ENCODE results near the gene UCN3.

DNA sequence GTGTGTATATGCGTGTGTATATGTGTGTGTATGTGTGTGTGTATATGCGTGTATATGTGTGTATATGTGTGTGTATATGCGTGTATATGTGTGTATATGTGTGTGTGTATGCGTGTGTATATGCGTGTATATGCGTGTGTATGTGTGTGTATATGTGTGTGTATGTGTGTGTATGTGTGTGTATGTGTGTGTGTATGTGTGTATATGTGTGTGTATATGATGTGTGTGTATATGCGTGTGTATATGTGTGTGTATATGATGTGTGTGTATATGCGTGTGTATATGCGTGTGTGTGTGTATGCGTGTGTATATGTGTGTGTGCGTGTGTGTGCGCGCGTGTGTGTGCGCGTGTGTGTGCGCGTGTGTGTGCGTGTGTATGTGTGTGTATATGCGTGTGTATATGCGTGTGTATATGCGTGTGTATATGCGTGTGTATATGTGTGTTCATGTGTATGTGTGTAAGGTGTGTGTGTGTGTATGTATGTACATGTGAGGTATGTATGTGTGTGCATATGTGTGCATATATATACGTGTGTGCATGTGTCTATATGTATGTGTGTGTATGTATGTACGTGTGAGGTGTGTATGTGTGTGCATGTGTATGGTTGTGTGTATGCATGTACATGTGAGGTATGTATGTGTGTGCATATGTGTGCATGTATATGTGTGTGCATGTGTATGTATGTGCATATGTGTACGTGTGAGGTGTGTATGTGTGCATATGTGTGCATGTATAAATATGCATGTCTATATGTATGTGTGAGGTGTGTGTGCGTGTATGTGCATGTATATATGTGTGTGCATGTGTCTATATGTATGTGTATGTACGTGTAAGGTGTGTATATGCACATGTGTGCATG, 6.0 kb downstream of the UCN3 start:
- TF ChIP-seq, protein P1, sequence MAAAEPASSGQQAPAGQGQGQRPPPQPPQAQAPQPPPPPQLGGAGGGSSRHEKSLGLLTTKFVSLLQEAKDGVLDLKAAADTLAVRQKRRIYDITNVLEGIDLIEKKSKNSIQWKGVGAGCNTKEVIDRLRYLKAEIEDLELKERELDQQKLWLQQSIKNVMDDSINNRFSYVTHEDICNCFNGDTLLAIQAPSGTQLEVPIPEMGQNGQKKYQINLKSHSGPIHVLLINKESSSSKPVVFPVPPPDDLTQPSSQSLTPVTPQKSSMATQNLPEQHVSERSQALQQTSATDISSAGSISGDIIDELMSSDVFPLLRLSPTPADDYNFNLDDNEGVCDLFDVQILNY (CRISPR knock-in tag; IDR thresholded peaks at IDR 0.05) = no peak
- no peak for TF ChIP-seq RHOXF2B (CRISPR knock-in tag; conservative IDR thresholded peaks at IDR 0.05)
- TF ChIP-seq, protein P2, sequence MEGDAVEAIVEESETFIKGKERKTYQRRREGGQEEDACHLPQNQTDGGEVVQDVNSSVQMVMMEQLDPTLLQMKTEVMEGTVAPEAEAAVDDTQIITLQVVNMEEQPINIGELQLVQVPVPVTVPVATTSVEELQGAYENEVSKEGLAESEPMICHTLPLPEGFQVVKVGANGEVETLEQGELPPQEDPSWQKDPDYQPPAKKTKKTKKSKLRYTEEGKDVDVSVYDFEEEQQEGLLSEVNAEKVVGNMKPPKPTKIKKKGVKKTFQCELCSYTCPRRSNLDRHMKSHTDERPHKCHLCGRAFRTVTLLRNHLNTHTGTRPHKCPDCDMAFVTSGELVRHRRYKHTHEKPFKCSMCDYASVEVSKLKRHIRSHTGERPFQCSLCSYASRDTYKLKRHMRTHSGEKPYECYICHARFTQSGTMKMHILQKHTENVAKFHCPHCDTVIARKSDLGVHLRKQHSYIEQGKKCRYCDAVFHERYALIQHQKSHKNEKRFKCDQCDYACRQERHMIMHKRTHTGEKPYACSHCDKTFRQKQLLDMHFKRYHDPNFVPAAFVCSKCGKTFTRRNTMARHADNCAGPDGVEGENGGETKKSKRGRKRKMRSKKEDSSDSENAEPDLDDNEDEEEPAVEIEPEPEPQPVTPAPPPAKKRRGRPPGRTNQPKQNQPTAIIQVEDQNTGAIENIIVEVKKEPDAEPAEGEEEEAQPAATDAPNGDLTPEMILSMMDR (IDR thresholded peaks at IDR 0.05 in 2 of 3, conservative IDR thresholded peaks at IDR 0.05 in 1 of 3; ENCODE audit: insufficient read depth in 2 of 3, low read depth in 1 of 3, low read length in 3 of 3) = no peak
- TF ChIP-seq, protein P3, sequence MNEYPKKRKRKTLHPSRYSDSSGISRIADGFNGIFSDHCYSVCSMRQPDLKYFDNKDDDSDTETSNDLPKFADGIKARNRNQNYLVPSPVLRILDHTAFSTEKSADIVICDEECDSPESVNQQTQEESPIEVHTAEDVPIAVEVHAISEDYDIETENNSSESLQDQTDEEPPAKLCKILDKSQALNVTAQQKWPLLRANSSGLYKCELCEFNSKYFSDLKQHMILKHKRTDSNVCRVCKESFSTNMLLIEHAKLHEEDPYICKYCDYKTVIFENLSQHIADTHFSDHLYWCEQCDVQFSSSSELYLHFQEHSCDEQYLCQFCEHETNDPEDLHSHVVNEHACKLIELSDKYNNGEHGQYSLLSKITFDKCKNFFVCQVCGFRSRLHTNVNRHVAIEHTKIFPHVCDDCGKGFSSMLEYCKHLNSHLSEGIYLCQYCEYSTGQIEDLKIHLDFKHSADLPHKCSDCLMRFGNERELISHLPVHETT (CRISPR knock-in tag; conservative IDR thresholded peaks at IDR 0.05 in 1 of 2, IDR thresholded peaks at IDR 0.05 in 1 of 2) = no peak
- no peak for TF ChIP-seq RFX5 (IDR thresholded peaks at IDR 0.05; ENCODE audit: low read depth, low read length)
- TF ChIP-seq SNIP1 (IDR thresholded peaks at IDR 0.05; ENCODE audit: low read depth) = no peak
- no peak for TF ChIP-seq MEF2D (tag; conservative IDR thresholded peaks at IDR 0.05; ENCODE audit: low read depth)
- TF ChIP-seq PHB2 (IDR thresholded peaks at IDR 0.05; ENCODE audit: low read depth) = no peak
- TF ChIP-seq YY1 (IDR thresholded peaks at IDR 0.05; ENCODE audit: borderline replicate concordance in 1 of 3, control insufficient read depth in 1 of 3, extremely low read depth in 1 of 3, insufficient read depth in 3 of 3, insufficient read length in 1 of 3, insufficient replicate concordance in 2 of 3, low read depth in 1 of 3, low read length in 2 of 3) = no peak
- no peak for TF ChIP-seq POLR2AphosphoS5 (IDR thresholded peaks at IDR 0.05; ENCODE audit: control insufficient read depth, insufficient read depth, low read depth, low read length)
